Measurements from ENCODE around the gene DHODH.

DNA sequence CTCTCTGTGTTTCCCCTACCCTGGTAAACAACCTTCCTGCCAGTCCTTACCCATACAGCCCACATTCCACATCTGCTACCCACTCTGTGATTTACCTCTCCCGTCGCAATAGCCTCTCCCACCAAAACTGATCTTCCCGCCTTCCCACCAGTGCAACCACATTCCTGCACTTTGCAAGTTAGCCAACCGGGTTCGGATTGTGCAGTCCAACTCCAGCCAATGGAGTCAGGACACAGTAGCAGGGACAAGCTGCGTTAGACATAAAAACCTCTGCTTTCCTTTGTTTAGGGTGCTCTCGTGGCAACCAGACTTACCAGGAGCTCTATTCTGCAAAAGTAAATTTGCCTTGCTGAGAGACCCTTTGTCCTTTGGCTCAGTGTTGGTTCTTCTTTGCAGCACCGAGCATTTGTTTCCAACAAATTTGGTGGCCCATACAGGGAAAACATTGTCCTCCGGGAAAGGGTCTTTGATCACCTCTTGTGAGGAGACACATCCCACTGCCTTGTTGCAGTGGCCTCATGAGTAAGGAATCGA, 55.9 kb downstream of the DHODH start:
- no peak for TF ChIP-seq CTCF (IDR thresholded peaks at IDR 0.05; ENCODE audit: low read depth, low read length, missing input control)
- no peak for TF ChIP-seq FOXA1 (IDR thresholded peaks at IDR 0.05)
- TF ChIP-seq JUND (IDR thresholded peaks at IDR 0.05) = peak in 1 of 2 donors; percentile 44

All from liver (tissue), 3 donors.